ENCODE results near the gene KRT86. TPM values are rescaled to one million over a fixed set of nuclear protein-coding genes. Genes with fewer than 3 reads are reported as not detected.
"Not testable (repeated sequence)": the region's sequence is repeated elsewhere in the genome, so short reads cannot be mapped to it uniquely, and the experiment has no call there.

The KRT86 gene
- total and polyA plus RNA-seq, 2 experiments from 2014 or later, result 0.11 to 0.16 TPM

DNA sequence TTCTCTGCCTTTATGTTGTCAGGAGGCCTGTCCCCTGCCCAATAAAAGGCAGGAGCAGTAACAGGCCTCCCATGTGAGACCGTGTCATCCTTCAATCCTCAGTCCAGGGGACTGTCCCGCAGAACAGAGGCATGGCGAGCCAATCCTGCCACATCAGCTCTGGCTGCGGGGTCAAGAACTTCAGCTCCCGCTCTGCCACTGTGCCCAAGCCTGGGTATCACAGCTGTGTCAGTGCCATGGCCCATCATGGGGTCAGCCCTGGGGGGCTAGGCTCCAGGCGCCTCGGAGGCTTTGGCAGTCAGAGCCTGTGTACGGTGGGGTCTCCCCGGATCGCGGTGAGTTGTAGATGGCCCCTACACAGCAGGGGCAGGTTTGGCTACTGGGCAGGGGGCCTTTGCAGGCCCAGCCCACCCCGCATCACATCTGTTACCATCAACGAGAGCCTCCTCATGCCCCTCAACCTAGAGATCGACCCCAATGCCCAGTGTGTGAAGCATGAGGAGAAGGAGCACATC lies 66.7 kb downstream of the KRT86 start:
- Histone ChIP-seq H3K9me2 (ENCODE audit: insufficient read depth) (no peaks in the 10 kb centered on the region), H4K20me1 (ENCODE audit: insufficient read depth) (no peaks in the 10 kb centered on the region), H3K4me1 (ENCODE audit: insufficient read depth) (no peaks in the 10 kb centered on the region), H3K9ac (no peak overlapping the region), H3K27me3 (replicated peaks; ENCODE audit: insufficient read depth) (peaks cover 18% of the 10 kb centered on the region), H3K9me3 (ENCODE audit: low read depth) (no peaks in the 10 kb centered on the region), H3K4me3 (no peak overlapping the region), H3K27ac (no peak overlapping the region), H3K79me2 (ENCODE audit: insufficient read depth) (no peaks in the 10 kb centered on the region), H3F3A (ENCODE audit: insufficient read depth) (0 out of 2 replicates have a peak, but pooled peaks cover 5% of the 10 kb centered on the region), H2AFZ (no peak overlapping the region), H3K4me2 (ENCODE audit: unreplicated experiment) (no peak overlapping the region), H3K36me3 (ENCODE audit: low read depth) (no peaks in the 10 kb centered on the region)
- DNase-seq, result no peak
- no peak for TF ChIP-seq EZH2phosphoT487 (IDR thresholded peaks at IDR 0.05; ENCODE audit: insufficient read depth, low read depth)
- WGBS, 2 experiments (ENCODE audit: low coverage in 1 of 2, low lambda C conversion rate in 2 of 2, missing lambda C conversion rate in 2 of 2), result 69% methylated on average over 14 of the region's 14 CpGs
- in situ Hi-C loops (cut with MboI), result no loop called here

DNA sequence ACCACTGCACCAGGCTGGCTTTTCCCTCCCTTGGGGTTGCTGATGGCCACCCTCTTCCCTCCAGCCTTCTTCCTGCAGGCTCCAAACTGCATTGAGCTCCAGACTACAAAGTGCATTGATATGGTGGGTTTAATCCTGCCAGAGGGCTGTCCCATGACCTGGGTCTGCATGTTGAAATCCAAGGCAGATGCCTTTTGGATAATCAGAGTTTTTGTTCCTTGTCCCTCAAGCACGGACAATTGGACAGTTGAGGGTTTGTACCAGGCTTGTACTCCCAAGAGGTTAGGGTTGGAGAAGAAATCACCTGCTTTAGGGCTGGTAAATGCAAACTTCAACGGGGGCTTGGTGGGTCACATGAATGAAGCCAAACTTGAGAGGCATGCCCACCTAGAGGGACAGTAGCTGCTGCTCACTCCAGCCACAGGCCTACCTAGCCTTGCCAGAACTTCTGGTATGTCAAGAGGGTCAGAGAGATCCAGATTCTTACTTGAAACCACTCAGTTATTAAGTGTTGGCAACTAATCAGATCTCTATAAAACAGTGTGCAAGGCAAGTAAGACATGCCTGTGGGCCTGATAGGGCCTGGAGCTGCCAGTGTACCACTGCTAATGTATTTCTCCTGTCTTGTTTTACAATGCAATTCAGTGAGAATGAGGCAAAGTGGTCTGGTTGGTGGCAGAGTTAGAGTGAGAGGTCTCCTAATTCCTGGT lies 68.5 kb downstream of the KRT86 start:
- no peak for DNase-seq
- no peaks in the 10 kb centered on the region for H4K20me1 ChIP-seq (ENCODE audit: insufficient read depth)
- H3K4me3 ChIP-seq, result no peak overlapping the region
- H3K4me1 ChIP-seq (ENCODE audit: insufficient read depth), result no peaks in the 10 kb centered on the region
- no peak overlapping the region for H3K9ac ChIP-seq
- 28 to 36% methylated on average over 2 of the region's 2 CpGs for WGBS, 2 experiments (ENCODE audit: low coverage in 1 of 2, low lambda C conversion rate in 2 of 2, missing lambda C conversion rate in 2 of 2)
- H3K27me3 ChIP-seq (replicated peaks; ENCODE audit: insufficient read depth), result peaks cover 18% of the 10 kb centered on the region
- H3K36me3 ChIP-seq (ENCODE audit: low read depth), result no peaks in the 10 kb centered on the region
- in situ Hi-C loops (cut with MboI), result no loop called here
- H3K27ac ChIP-seq, result no peak overlapping the region
- no peaks in the 10 kb centered on the region for H3K9me2 ChIP-seq (ENCODE audit: insufficient read depth)
- H3K9me3 ChIP-seq (ENCODE audit: low read depth), result no peaks in the 10 kb centered on the region
- H3F3A ChIP-seq (ENCODE audit: insufficient read depth), result no peaks in the 10 kb centered on the region
- TF ChIP-seq EZH2phosphoT487 (IDR thresholded peaks at IDR 0.05; ENCODE audit: insufficient read depth, low read depth) (no peak), EZH2 (IDR thresholded peaks at IDR 0.05; ENCODE audit: insufficient read depth, poor library complexity, severe bottlenecking) (no peak)
- no peaks in the 10 kb centered on the region for H3K79me2 ChIP-seq (ENCODE audit: insufficient read depth)
- H2AFZ ChIP-seq, result no peak overlapping the region
- no peak overlapping the region for H3K4me2 ChIP-seq (ENCODE audit: unreplicated experiment)

DNA sequence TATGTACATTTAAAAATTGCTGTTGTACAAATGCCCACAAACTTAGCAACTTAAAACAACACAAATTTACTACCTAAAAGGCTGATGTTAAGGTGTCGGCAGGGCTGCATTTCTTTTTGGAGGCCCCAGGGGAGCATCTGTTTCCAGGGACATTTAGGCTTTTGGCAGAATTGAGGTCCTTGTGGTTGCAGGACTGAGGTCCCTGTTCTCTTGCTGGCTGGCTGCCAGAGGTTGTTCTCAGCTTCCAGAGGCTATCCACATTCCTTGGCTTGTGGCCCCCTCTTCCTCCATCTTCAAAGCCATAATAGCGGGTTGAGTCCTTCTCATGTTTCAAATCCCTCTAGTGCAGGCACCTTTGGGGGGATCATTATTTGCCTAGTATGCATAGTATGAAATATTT lies 69.1 kb downstream of the KRT86 start:
- H3K27ac ChIP-seq, result no peak overlapping the region
- H3K4me3 ChIP-seq, result no peak overlapping the region
- TF ChIP-seq EZH2phosphoT487 (IDR thresholded peaks at IDR 0.05; ENCODE audit: insufficient read depth, low read depth) (no peak), EZH2 (IDR thresholded peaks at IDR 0.05; ENCODE audit: insufficient read depth, poor library complexity, severe bottlenecking) (no peak)
- no peaks in the 10 kb centered on the region for H3K36me3 ChIP-seq (ENCODE audit: low read depth)
- no peak for DNase-seq
- H3K9me2 ChIP-seq (ENCODE audit: insufficient read depth), result no peaks in the 10 kb centered on the region
- no peaks in the 10 kb centered on the region for H3K9me3 ChIP-seq (ENCODE audit: low read depth)
- H3K79me2 ChIP-seq (ENCODE audit: insufficient read depth), result no peaks in the 10 kb centered on the region
- H3F3A ChIP-seq (ENCODE audit: insufficient read depth), result no peaks in the 10 kb centered on the region
- peaks cover 18% of the 10 kb centered on the region for H3K27me3 ChIP-seq (replicated peaks; ENCODE audit: insufficient read depth)
- no peak overlapping the region for H3K4me2 ChIP-seq (ENCODE audit: unreplicated experiment)
- 49 to 54% methylated on average over 2 of the region's 2 CpGs for WGBS, 2 experiments (ENCODE audit: low coverage in 1 of 2, low lambda C conversion rate in 2 of 2, missing lambda C conversion rate in 2 of 2)
- no peaks in the 10 kb centered on the region for H3K4me1 ChIP-seq (ENCODE audit: insufficient read depth)
- in situ Hi-C loops (cut with MboI), result no loop called here
- H3K9ac ChIP-seq, result no peak overlapping the region
- no peak overlapping the region for H2AFZ ChIP-seq
- H4K20me1 ChIP-seq (ENCODE audit: insufficient read depth), result no peaks in the 10 kb centered on the region

- in situ Hi-C loops (cut with MboI), result no loop called here
- Histone ChIP-seq H4K20me1 (ENCODE audit: insufficient read depth) (no peaks in the 10 kb centered on the region), H3K9me3 (ENCODE audit: low read depth) (no peaks in the 10 kb centered on the region), H3K9me2 (ENCODE audit: insufficient read depth) (no peaks in the 10 kb centered on the region), H3K36me3 (ENCODE audit: low read depth) (no peaks in the 10 kb centered on the region), H3K4me2 (ENCODE audit: unreplicated experiment) (no peak overlapping the region), H3K27me3 (replicated peaks; ENCODE audit: insufficient read depth) (peaks cover 18% of the 10 kb centered on the region), H3K79me2 (ENCODE audit: insufficient read depth) (no peaks in the 10 kb centered on the region), H3K9ac (no peak overlapping the region), H2AFZ (no peak overlapping the region), H3K27ac (no peak overlapping the region), H3K4me1 (ENCODE audit: insufficient read depth) (no peaks in the 10 kb centered on the region), H3K4me3 (no peak overlapping the region), H3F3A (ENCODE audit: insufficient read depth) (no peaks in the 10 kb centered on the region)
- WGBS, 2 experiments (ENCODE audit: low coverage in 1 of 2, low lambda C conversion rate in 2 of 2, missing lambda C conversion rate in 2 of 2), result 82 to 90% methylated on average over 10 to 12 of the region's 12 CpGs
- DNase-seq, result no peak
- no peak for TF ChIP-seq EZH2 (IDR thresholded peaks at IDR 0.05; ENCODE audit: insufficient read depth, poor library complexity, severe bottlenecking)
- no peak for TF ChIP-seq EZH2phosphoT487 (IDR thresholded peaks at IDR 0.05; ENCODE audit: insufficient read depth, low read depth)
Observed at GRCh38 chr12:52344111-52344510, 69.7 kb downstream of the KRT86 start.

DNA sequence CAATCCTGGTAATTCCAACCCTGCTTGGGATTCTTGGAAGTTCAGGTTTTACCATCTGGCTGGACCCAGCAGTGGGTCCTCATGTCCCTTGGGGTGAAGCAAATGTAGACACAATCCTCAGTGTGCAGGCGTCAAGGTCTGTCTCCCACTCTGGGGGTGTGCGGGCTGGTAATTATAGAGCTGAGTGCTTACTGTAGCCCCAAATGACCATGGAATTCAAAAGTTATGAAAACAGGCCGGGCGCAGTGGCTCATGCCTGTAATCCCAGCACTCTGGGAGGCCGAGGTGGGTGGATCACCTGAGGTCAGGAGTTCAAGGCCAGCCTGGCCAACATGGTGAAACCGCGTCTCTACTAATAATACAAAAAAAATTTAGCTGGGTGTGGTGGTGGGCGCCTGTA lies 70.6 kb downstream of the KRT86 start:
- WGBS, 2 experiments (ENCODE audit: low coverage in 1 of 2, low lambda C conversion rate in 2 of 2, missing lambda C conversion rate in 2 of 2), result 79 to 82% methylated on average over 8 of the region's 8 CpGs
- H3K79me2 ChIP-seq (ENCODE audit: insufficient read depth); DNase-seq; H4K20me1 ChIP-seq (ENCODE audit: insufficient read depth); H3K4me2 ChIP-seq (ENCODE audit: unreplicated experiment); H3K4me1 ChIP-seq (ENCODE audit: insufficient read depth); H3K9me2 ChIP-seq (ENCODE audit: insufficient read depth); H3K9me3 ChIP-seq (ENCODE audit: low read depth); H3K9ac ChIP-seq; H3K36me3 ChIP-seq (ENCODE audit: low read depth); H3F3A ChIP-seq (ENCODE audit: insufficient read depth); in situ Hi-C loops (cut with MboI); H3K4me3 ChIP-seq; H3K27ac ChIP-seq; H2AFZ ChIP-seq: not testable (repeated sequence)
- peaks cover 18% of the 10 kb centered on the region for H3K27me3 ChIP-seq (replicated peaks; ENCODE audit: insufficient read depth)
